ENCODE data around the gene FGGY. TPM values are rescaled to one million over a fixed set of nuclear protein-coding genes. Genes with fewer than 3 reads are reported as not detected.

Gene FGGY
- total RNA-seq, 1 experiment from 2014 or later, result 14.6 TPM

DNA sequence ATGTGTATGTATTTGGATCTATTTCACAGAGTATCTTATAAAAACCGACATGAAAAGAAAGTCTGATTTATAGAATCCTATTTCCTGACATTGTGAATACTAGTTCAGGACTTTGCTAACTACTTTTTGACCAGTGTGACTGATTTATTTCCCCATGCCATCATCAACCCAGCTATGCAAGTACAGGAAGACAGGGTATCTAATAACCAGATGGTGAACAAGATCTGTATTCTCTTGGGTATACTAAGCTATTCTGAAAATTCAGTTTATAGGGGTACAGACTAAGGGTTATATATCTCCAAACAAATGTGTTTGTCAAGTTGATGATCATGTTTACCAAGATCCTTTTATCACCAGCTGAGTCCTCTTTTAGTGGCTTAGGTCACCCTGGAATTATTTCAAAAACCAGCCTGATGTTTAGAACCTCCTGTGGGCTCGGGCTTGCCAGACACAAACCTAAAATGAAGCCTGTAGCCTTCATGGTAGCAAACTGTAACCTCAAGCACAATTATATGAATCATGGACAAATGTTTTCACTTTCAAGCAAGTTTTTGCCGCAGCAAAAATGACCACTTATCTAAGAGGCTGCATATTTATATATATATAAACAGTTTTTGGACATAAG, 185.1 kb downstream of the FGGY start:
- H3K4ac ChIP-seq (ENCODE audit: low read depth, low read length), result no peak overlapping the region
- H2BK120ac ChIP-seq (ENCODE audit: low read depth, low read length, poor library complexity, severe bottlenecking), result no peak overlapping the region
- no peak for DNase-seq
- no peak overlapping the region for H3K14ac ChIP-seq (ENCODE audit: insufficient read depth, low read length)
- H3K18ac ChIP-seq (ENCODE audit: insufficient read length, low read depth, low read length), result no peak overlapping the region
- no peak overlapping the region for H2BK5ac ChIP-seq (ENCODE audit: insufficient read length, low read length)
- no peaks in the 10 kb centered on the region for H3K4me1 ChIP-seq (ENCODE audit: insufficient read depth, low read length)
- H2BK15ac ChIP-seq (ENCODE audit: low read depth, low read length), result no peak overlapping the region
- H3K4me3 Mint-ChIP-seq, result no peak overlapping the region
- no peaks in the 10 kb centered on the region for H3K79me1 ChIP-seq (ENCODE audit: insufficient read depth, low read depth, low read length, poor library complexity, severe bottlenecking)
- no peaks in the 10 kb centered on the region for H3K27me3 Mint-ChIP-seq (ENCODE audit: low read depth)
- H3K9ac ChIP-seq (ENCODE audit: extremely low read depth, insufficient read length, low read length), result no peak overlapping the region
- no peak overlapping the region for H4K8ac ChIP-seq (replicated peaks; ENCODE audit: insufficient read length, low read depth, low read length)
- H3K4me1 Mint-ChIP-seq, result peaks cover 2 to 3% of the 10 kb centered on the region in 2 experiments; a peak in 2 of 4 replicates
- no peak overlapping the region for H2AFZ ChIP-seq (ENCODE audit: low read length)
- H4K91ac ChIP-seq (ENCODE audit: insufficient read length, low read depth, low read length), result no peak overlapping the region
- H2BK12ac ChIP-seq (ENCODE audit: insufficient read length, low read depth, low read length), result no peak overlapping the region
- no peak overlapping the region for H3K27ac Mint-ChIP-seq
- no peaks in the 10 kb centered on the region for H3K27me3 ChIP-seq (ENCODE audit: insufficient read depth, low read length)
- no peaks in the 10 kb centered on the region for H3K79me2 ChIP-seq (ENCODE audit: insufficient read depth, low read length)
- no peak overlapping the region for H3T11ph ChIP-seq (ENCODE audit: low read length)
- H3K9me3 Mint-ChIP-seq, result no peaks in the 10 kb centered on the region
- H3K27ac ChIP-seq (ENCODE audit: insufficient read length, low read depth, low read length), result no peak overlapping the region
- H3K23ac ChIP-seq (ENCODE audit: insufficient read length, low read depth, low read length), result no peak overlapping the region
- H3K23me2 ChIP-seq (ENCODE audit: insufficient read length, low read depth, low read length, poor library complexity, severe bottlenecking), result no peaks in the 10 kb centered on the region
- no peak overlapping the region for H2BK20ac ChIP-seq (ENCODE audit: low read depth, low read length, poor library complexity, severe bottlenecking)
- H3K56ac ChIP-seq (ENCODE audit: insufficient read length, low read depth, low read length), result no peak overlapping the region
- no CpG with 5 or more reads among the region's 3 CpGs for WGBS (ENCODE audit: extremely low coverage, insufficient read length, low lambda C conversion rate)
- no peak overlapping the region for H2AK5ac ChIP-seq (ENCODE audit: insufficient read length, low read length)
- no peak overlapping the region for H4K5ac ChIP-seq (ENCODE audit: insufficient read length, low read depth, low read length)
- no peaks in the 10 kb centered on the region for H4K20me1 ChIP-seq (ENCODE audit: control insufficient read depth, insufficient read depth, insufficient read length)
- H3K36me3 Mint-ChIP-seq (ENCODE audit: insufficient read depth in 1 of 3, low read depth in 3 of 3), result no peaks in the 10 kb centered on the region
- H3K9me3 ChIP-seq (ENCODE audit: control insufficient read depth, low read depth, low read length), result no peaks in the 10 kb centered on the region
- H3K4me2 ChIP-seq (ENCODE audit: insufficient read depth, insufficient read length, low read length), result no peak overlapping the region
- TF ChIP-seq, protein P1, sequence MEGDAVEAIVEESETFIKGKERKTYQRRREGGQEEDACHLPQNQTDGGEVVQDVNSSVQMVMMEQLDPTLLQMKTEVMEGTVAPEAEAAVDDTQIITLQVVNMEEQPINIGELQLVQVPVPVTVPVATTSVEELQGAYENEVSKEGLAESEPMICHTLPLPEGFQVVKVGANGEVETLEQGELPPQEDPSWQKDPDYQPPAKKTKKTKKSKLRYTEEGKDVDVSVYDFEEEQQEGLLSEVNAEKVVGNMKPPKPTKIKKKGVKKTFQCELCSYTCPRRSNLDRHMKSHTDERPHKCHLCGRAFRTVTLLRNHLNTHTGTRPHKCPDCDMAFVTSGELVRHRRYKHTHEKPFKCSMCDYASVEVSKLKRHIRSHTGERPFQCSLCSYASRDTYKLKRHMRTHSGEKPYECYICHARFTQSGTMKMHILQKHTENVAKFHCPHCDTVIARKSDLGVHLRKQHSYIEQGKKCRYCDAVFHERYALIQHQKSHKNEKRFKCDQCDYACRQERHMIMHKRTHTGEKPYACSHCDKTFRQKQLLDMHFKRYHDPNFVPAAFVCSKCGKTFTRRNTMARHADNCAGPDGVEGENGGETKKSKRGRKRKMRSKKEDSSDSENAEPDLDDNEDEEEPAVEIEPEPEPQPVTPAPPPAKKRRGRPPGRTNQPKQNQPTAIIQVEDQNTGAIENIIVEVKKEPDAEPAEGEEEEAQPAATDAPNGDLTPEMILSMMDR (conservative IDR thresholded peaks at IDR 0.05), result no peak
